Endothelial cell of umbilical vein (primary cell): ENCODE results near the gene AGTPBP1. TPM values are rescaled to one million over a fixed set of nuclear protein-coding genes. Genes with fewer than 3 reads are reported as not detected.

Experiments
- BruUV-seq: library from RNA; stranded (reverse); fragments of 400-500 nt; replicated peaks from 2 replicates; lab custom pipeline; 2021; lab: Mats Ljungman, UMichigan
- CTCF ChIA-PET: fragments of 300-600, 350-600 bp; sonication (Branson Sonifier 250); formaldehyde crosslinking; loops from one replicate; lab custom pipeline; 2021; ENCODE audit warnings: antibody characterized with exemption, inconsistent platforms; lab: Charles Lee
- POLR2A ChIA-PET: fragments of 300-600, 350-600 bp; sonication (Branson Sonifier 250); formaldehyde crosslinking; loops from one replicate; lab custom pipeline; 2021; ENCODE audit warnings: antibody characterized with exemption, inconsistent platforms; lab: Charles Lee
- DNase-seq: peaks from one replicate; pipeline ENCODE4 v3.0.0-alpha.2; 2011; ENCODE audit warnings: low read depth, low spot score
- FAIRE-seq: peaks from 2 replicates; lab custom pipeline; 2011; peaks lifted over from hg19 to GRCh38; lab: Jason Lieb, UNC
- H2AFZ ChIP-seq: 2 replicates; pipeline ENCODE4 v1.6.0; 2012; ENCODE audit warnings: low read depth, low read length, control low read depth, inconsistent platforms
- H3K27ac ChIP-seq: 2 replicates; pipeline ENCODE4 v1.5.1; 2011; ENCODE audit warnings: low read depth, mild to moderate bottlenecking, control low read depth, low read length, moderate library complexity; ENCODE audit not compliant: insufficient read depth
- H3K27me3 ChIP-seq, 2 experiments: 2 replicates each; pipeline versions ENCODE4 v1.6.0 to v1.6.1; 2011; ENCODE audit warnings: low read length in 2 of 2, mixed read lengths in 1 of 2; ENCODE audit not compliant: control insufficient read depth in 2 of 2, insufficient read depth in 2 of 2
- H3K36me3 ChIP-seq, 2 experiments: 2 replicates in 1 of 2; 3 replicates in 1 of 2; pipeline ENCODE4 v1.5.1; 2011; ENCODE audit warnings: low read length in 2 of 2, mild to moderate bottlenecking in 1 of 2, moderate library complexity in 1 of 2; ENCODE audit not compliant: control insufficient read depth in 2 of 2, insufficient read depth in 2 of 2; ENCODE audit errors: extremely low read depth in 1 of 2
- H3K4me1 ChIP-seq: 3 replicates; pipeline ENCODE4 v1.5.1; 2011; ENCODE audit warnings: mild to moderate bottlenecking, low read length; ENCODE audit not compliant: control insufficient read depth, insufficient read depth; ENCODE audit errors: extremely low read depth
- H3K4me2 ChIP-seq: 2 replicates; pipeline ENCODE4 v1.6.1; 2011; ENCODE audit warnings: low read length, control low read depth, mixed read lengths; ENCODE audit not compliant: insufficient read depth
- H3K4me3 ChIP-seq, 3 experiments: fragments of 200-600 bp in 1 of 3; sonication (generic), shearing (Covaris generic) in 1 of 3; replicated peaks in 1 of 3; 2 replicates each; pipeline ENCODE4 v1.5.1; 2011 to 2016; ENCODE audit warnings: control low read depth in 3 of 3, low read length in 3 of 3, mild to moderate bottlenecking in 2 of 3, inconsistent platforms in 1 of 3, low read depth in 1 of 3, moderate library complexity in 1 of 3; ENCODE audit not compliant: insufficient read depth in 1 of 3
- H3K79me2 ChIP-seq: 2 replicates; pipeline ENCODE4 v1.6.0; 2012; ENCODE audit warnings: low read length, inconsistent platforms; ENCODE audit not compliant: control insufficient read depth, insufficient read depth
- H3K9ac ChIP-seq: replicated peaks from 2 replicates; pipeline ENCODE3; 2011; ENCODE audit warnings: low read length, control low read depth; ENCODE audit not compliant: insufficient read depth; ENCODE audit errors: extremely low read depth
- H3K9me1 ChIP-seq: replicated peaks from 3 replicates; pipeline ENCODE4 v1.6.0; 2011; ENCODE audit warnings: mild to moderate bottlenecking, low read length; ENCODE audit not compliant: control insufficient read depth, insufficient read depth; ENCODE audit errors: extremely low read depth
- H3K9me3 ChIP-seq: replicated peaks from 2 replicates; pipeline ENCODE4 v1.5.1; 2012; ENCODE audit warnings: low read length, inconsistent platforms; ENCODE audit not compliant: control insufficient read depth, insufficient read depth
- H4K20me1 ChIP-seq: replicated peaks from 2 replicates; pipeline ENCODE3; 2011; ENCODE audit warnings: mild to moderate bottlenecking, low read length; ENCODE audit not compliant: control insufficient read depth, insufficient read depth; ENCODE audit errors: extremely low read depth
- EZH2 ChIP-seq: IDR thresholded peaks from 2 replicates; pipeline ENCODE4 v1.6.1; 2012; ENCODE audit warnings: borderline replicate concordance, low read depth, mild to moderate bottlenecking, moderate library complexity, low read length, inconsistent platforms; ENCODE audit not compliant: severe bottlenecking
- FOS ChIP-seq: IDR thresholded peaks from 2 replicates; pipeline ENCODE4 v1.6.1; 2011; ENCODE audit warnings: mild to moderate bottlenecking, low read length, moderate library complexity, borderline replicate concordance; ENCODE audit not compliant: insufficient read depth
- GATA2 ChIP-seq: IDR thresholded peaks from 2 replicates; pipeline ENCODE4 v1.7.0; 2011; ENCODE audit warnings: low read depth, mild to moderate bottlenecking, moderate library complexity, mixed read lengths, low read length; ENCODE audit not compliant: insufficient read length, insufficient read depth
- JUN ChIP-seq: IDR thresholded peaks from 2 replicates; pipeline ENCODE4 v1.6.1; 2011; ENCODE audit warnings: borderline replicate concordance, low read depth; ENCODE audit not compliant: insufficient read length, insufficient read depth
- MYC ChIP-seq: IDR thresholded peaks from one replicate; pipeline ENCODE4 v1.6.1; 2011; ENCODE audit warnings: mild to moderate bottlenecking, low read depth, low read length
- POLR2A ChIP-seq: IDR thresholded peaks from 2 replicates; pipeline ENCODE4 v1.6.1; 2012; ENCODE audit warnings: low read depth, mild to moderate bottlenecking, control low read depth, low read length
- POLR2AphosphoS5 ChIP-seq: IDR thresholded peaks from 2 replicates; pipeline ENCODE4 v1.6.1; 2012; ENCODE audit warnings: low read depth, mild to moderate bottlenecking, control low read depth, low read length, moderate library complexity; ENCODE audit not compliant: insufficient read depth
- dilution Hi-C: fragments of 300-500 bp; cut with MboI; formaldehyde crosslinking; loops from one replicate; pipeline ENCODE4 v1.15.0; 2019; ENCODE audit warnings: low sequenced_read_pairs; ENCODE audit not compliant: extremely low pct_ligation_motif_present
- intact Hi-C: fragments of 100-400 bp; cut with micrococcal nuclease; formaldehyde crosslinking; loops from one replicate; pipeline ENCODE4 v1.10.0; 2022
- polyA plus RNA-seq, 4 experiments: library from polyadenylated mRNA; depleted of rRNA in 3 of 4; stranded (reverse) in 3 of 4; unstranded in 1 of 4; fragments of >200 nt; gene quantifications; 2 replicates each; pipeline versions ENCODE4 v1.2.1 to v1.2.3, GENCODE V29; 2011 to 2012; ENCODE audit warnings: missing spikeins in 1 of 4
- total RNA-seq: library from RNA; stranded (reverse); gene quantifications from 2 replicates; pipeline ENCODE4 v1.2.3, GENCODE V29; 2021
- TF ChIP-seq, protein P1 (sequence below): IDR thresholded peaks from 2 replicates; pipeline ENCODE4 v1.6.1; 2011; ENCODE audit not compliant: insufficient read depth, insufficient read length
- TF ChIP-seq, protein P2 (sequence below), 2 donors: IDR thresholded peaks; 1 replicate in 1 of 2; 2 replicates in 1 of 2; pipeline ENCODE4 v1.5.1; 2011; ENCODE audit warnings: low read length in 2 of 2, mild to moderate bottlenecking in 2 of 2, moderate library complexity in 2 of 2, control low read depth in 1 of 2, inconsistent platforms in 1 of 2, low read depth in 1 of 2; ENCODE audit not compliant: insufficient read depth in 1 of 2; ENCODE audit errors: extremely low read depth in 1 of 2

The AGTPBP1 gene
- total and polyA plus RNA-seq, 2 donors (not counting 3 experiments of a cell fraction or from before 2014, with no cell fraction given) = 4.2 to 18.4 TPM

GRCh38 chr9:85647571-85647970, 94.2 kb downstream of the AGTPBP1 start:
- TF ChIP-seq POLR2AphosphoS5 = no peak
- TF ChIP-seq, protein P1, sequence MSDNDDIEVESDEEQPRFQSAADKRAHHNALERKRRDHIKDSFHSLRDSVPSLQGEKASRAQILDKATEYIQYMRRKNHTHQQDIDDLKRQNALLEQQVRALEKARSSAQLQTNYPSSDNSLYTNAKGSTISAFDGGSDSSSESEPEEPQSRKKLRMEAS = no peak
- TF ChIP-seq EZH2 = no peak
- no TSS peak for BruUV-seq
- intact Hi-C loops = no loop called here

DNA sequence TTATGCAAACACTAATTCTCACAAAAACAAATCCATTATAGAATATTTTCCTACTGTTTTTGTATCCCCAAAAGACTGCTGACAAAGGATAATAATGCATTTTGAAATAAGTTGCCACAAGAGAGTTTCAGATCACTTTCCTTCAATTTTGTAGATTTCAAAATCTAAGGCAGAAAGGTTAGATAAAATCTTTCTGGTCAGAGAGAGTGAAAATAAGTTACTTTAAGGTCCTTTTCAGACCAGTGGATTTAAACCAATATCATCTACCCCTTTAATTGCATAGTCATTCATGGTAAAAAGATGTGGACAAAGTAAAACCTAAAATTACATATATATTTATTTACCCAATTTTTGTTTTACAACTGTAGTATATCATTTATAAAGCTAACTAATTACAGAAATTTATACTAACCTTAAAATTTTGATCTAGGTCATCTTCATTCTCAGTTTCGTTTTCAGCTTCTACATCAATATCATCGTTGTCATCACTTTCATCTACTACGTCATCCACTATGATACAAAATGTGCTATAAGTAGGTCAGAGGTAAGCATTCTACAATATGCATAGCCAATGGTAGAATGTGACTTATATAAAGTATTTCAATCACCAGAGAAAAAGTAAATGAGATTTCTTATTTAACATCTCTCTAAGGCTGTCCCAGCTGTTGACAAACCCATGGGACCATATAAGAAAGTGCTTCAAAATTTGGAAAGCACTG, 95.7 kb downstream of the AGTPBP1 start:
- dilution Hi-C loops = no loop called here
- no peak overlapping the region for H3K9ac ChIP-seq
- H3K4me3 ChIP-seq = no peak overlapping the region
- no TSS peak for BruUV-seq
- DNase-seq (no peak), FAIRE-seq (peak; percentile 15)
- TF ChIP-seq, protein P2, sequence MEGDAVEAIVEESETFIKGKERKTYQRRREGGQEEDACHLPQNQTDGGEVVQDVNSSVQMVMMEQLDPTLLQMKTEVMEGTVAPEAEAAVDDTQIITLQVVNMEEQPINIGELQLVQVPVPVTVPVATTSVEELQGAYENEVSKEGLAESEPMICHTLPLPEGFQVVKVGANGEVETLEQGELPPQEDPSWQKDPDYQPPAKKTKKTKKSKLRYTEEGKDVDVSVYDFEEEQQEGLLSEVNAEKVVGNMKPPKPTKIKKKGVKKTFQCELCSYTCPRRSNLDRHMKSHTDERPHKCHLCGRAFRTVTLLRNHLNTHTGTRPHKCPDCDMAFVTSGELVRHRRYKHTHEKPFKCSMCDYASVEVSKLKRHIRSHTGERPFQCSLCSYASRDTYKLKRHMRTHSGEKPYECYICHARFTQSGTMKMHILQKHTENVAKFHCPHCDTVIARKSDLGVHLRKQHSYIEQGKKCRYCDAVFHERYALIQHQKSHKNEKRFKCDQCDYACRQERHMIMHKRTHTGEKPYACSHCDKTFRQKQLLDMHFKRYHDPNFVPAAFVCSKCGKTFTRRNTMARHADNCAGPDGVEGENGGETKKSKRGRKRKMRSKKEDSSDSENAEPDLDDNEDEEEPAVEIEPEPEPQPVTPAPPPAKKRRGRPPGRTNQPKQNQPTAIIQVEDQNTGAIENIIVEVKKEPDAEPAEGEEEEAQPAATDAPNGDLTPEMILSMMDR (IDR thresholded peaks at IDR 0.05; ENCODE audit: extremely low read depth in 1 of 2, insufficient read depth in 1 of 2, low read depth in 1 of 2, low read length in 2 of 2) = no peak
- no peak for TF ChIP-seq MYC
- TF ChIP-seq FOS = no peak
- no peak for TF ChIP-seq EZH2
- no peak for TF ChIP-seq POLR2AphosphoS5
- no peak for TF ChIP-seq GATA2
- no peak for TF ChIP-seq POLR2A
- TF ChIP-seq, protein P1 = no peak
- no peak for TF ChIP-seq JUN
- H3K4me1 ChIP-seq = no peaks in the 10 kb centered on the region
- no peaks in the 10 kb centered on the region for H3K79me2 ChIP-seq
- no peak overlapping the region for H3K4me2 ChIP-seq
- intact Hi-C loops = no loop called here
- no peak overlapping the region for H2AFZ ChIP-seq
- H3K9me1 ChIP-seq = no peaks in the 10 kb centered on the region
- H3K9me3 ChIP-seq = no peaks in the 10 kb centered on the region
- H3K27ac ChIP-seq = no peak overlapping the region
- CTCF ChIA-PET = interaction anchor here (0.8 to 2.0 kb wide), 2 partner anchors 7 to 14 kb away, joined by 3 to 4 read pairs; no protein-coding TSS in a partner anchor
- H3K27me3 ChIP-seq = no peaks in the 10 kb centered on the region
- H4K20me1 ChIP-seq = no peaks in the 10 kb centered on the region
- no peaks in the 10 kb centered on the region for H3K36me3 ChIP-seq
- POLR2A ChIA-PET = no interaction called here

More at GRCh38 chr9:85647571-85647970, 94.2 kb downstream of the AGTPBP1 start:
- Histone ChIP-seq H3K4me1 (no peaks in the 10 kb centered on the region), H3K4me3 (no peak overlapping the region), H3K9ac (no peak overlapping the region), H3K79me2 (no peaks in the 10 kb centered on the region), H3K9me3 (no peaks in the 10 kb centered on the region), H3K9me1 (no peaks in the 10 kb centered on the region), H3K27ac (no peak overlapping the region), H2AFZ (no peak overlapping the region), H3K36me3 (no peaks in the 10 kb centered on the region), H4K20me1 (no peaks in the 10 kb centered on the region), H3K4me2 (no peak overlapping the region), H3K27me3 (no peaks in the 10 kb centered on the region)
- CTCF ChIA-PET = no interaction called here
- POLR2A ChIA-PET = no interaction called here
- DNase-seq (no peak), FAIRE-seq (no peak)
- dilution Hi-C loops = no loop called here
